ENCODE measurements around the gene COPS8.

Gene COPS8

DNA sequence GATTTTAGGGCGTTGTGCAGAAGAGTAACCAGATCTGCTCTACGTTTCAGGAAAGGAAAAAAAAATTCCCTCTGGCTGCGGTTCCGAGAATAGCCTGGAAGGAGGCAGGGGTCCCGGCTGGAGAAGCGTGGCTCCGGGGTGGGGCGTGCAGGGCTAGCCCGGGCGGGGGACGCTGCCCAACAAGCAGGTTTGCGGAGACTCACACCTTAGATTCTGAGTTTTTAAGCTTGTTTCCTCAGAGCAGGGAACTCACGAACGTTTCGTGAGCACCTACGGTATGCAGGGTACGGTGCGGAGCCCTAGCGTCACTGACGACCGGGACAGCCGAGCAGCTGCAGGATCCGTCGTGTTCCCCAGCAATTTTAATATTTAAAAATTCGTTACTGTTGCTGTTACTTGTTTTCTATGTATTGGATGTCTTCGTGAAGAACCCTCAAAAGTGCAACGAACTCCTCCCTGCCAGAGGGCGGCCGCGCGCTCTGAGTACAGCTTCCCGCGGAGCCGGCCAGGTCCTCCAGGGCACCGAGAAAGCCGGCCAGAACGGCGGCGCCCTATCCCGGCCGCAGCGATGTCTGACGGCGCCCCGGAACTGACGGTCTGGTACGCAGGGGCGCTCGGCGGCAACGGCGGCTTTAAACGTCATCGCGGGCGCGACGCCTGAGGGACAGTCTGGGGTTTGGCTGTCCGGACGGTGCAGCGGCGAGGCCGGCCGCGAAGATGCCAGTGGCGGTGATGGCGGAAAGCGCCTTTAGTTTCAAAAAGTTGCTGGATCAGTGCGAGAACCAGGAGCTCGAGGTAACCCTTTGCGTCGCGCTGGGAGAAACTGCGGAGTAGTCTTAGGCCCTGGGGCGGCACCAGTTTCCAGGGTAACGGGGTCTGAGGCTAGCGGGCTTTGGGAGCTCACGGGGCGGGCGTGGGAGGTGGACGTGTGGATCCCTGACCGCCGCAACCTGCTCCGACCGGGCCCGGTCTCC lies at the start of gene COPS8 (continued):
- no peak for TF ChIP-seq RBAK (tag by site-specific recombination; IDR thresholded peaks at IDR 0.05)

- Histone ChIP-seq H3K27ac (ENCODE audit: extremely low read depth, low read depth, low read length) (no peak overlapping the region), H3K4me3 (ENCODE audit: low read depth, low read length) (no peak overlapping the region), H3K4me1 (ENCODE audit: control insufficient read depth, insufficient read depth, low read length) (no peaks in the 10 kb centered on the region), H3K36me3 (ENCODE audit: control insufficient read depth in 2 of 2, insufficient read depth in 1 of 2, low read length in 2 of 2) (no peaks in the 10 kb centered on the region), H3K9me3 (ENCODE audit: control insufficient read depth, insufficient read depth, low read depth, low read length) (no peaks in the 10 kb centered on the region)
- CTCF ChIA-PET: no interaction called here
- TF ChIP-seq SCRT2 (tag by site-specific recombination; IDR thresholded peaks at IDR 0.05) (no peak), ZNF521 (tag by site-specific recombination; IDR thresholded peaks at IDR 0.05) (no peak), ZNF394 (tag by site-specific recombination; IDR thresholded peaks at IDR 0.05; ENCODE audit: borderline replicate concordance) (no peak), ZNF112 (tag by site-specific recombination; IDR thresholded peaks at IDR 0.05) (no peak), KLF7 (tag by site-specific recombination; IDR thresholded peaks at IDR 0.05; ENCODE audit: borderline replicate concordance) (no peak), ZNF660 (tag by site-specific recombination; IDR thresholded peaks at IDR 0.05) (no peak), ZNF18 (tag by site-specific recombination; IDR thresholded peaks at IDR 0.05) (no peak), ZNF785 (tag by site-specific recombination; IDR thresholded peaks at IDR 0.05) (no peak), ZNF248 (tag by site-specific recombination; IDR thresholded peaks at IDR 0.05) (no peak), ZBTB10 (tag by site-specific recombination; IDR thresholded peaks at IDR 0.05) (no peak), ZNF610 (tag by site-specific recombination; IDR thresholded peaks at IDR 0.05; ENCODE audit: borderline replicate concordance) (no peak), ZNF692 (tag by site-specific recombination; IDR thresholded peaks at IDR 0.05) (no peak), ZNF654 (tag by site-specific recombination; IDR thresholded peaks at IDR 0.05; ENCODE audit: low read depth) (no peak), ZNF645 (tag by site-specific recombination; IDR thresholded peaks at IDR 0.05) (no peak)
- TF ChIP-seq, protein P1, sequence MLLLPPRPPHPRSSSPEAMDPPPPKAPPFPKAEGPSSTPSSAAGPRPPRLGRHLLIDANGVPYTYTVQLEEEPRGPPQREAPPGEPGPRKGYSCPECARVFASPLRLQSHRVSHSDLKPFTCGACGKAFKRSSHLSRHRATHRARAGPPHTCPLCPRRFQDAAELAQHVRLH (tag by site-specific recombination; IDR thresholded peaks at IDR 0.05): no peak
- TF ChIP-seq, protein P2, sequence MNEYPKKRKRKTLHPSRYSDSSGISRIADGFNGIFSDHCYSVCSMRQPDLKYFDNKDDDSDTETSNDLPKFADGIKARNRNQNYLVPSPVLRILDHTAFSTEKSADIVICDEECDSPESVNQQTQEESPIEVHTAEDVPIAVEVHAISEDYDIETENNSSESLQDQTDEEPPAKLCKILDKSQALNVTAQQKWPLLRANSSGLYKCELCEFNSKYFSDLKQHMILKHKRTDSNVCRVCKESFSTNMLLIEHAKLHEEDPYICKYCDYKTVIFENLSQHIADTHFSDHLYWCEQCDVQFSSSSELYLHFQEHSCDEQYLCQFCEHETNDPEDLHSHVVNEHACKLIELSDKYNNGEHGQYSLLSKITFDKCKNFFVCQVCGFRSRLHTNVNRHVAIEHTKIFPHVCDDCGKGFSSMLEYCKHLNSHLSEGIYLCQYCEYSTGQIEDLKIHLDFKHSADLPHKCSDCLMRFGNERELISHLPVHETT (tag by site-specific recombination; IDR thresholded peaks at IDR 0.05): no peak
- POLR2A ChIA-PET: no interaction called here
Measured at GRCh38 chr2:237039301-237040031, 46.2 kb upstream of the COPS8 start.
